HFF-Myc (cell line): Measurements from ENCODE around the gene ANK2.

Experiments
- DNase-seq: peaks from one replicate; pipeline ENCODE4 v3.0.0-alpha.2; 2011; ENCODE audit warnings: low read depth; ENCODE audit errors: extremely low read depth
- H3K4me3 ChIP-seq: replicated peaks from 2 replicates; pipeline ENCODE4 v1.5.1; 2011; ENCODE audit warnings: low read depth, mild to moderate bottlenecking, control low read depth, low read length
- CTCF ChIP-seq: IDR thresholded peaks from 2 replicates; pipeline ENCODE4 v1.5.1; 2012; ENCODE audit warnings: mild to moderate bottlenecking, low read depth, low read length, control low read depth; ENCODE audit errors: missing control alignments

Gene ANK2

GRCh38 chr4:113255628-113256027, 206.2 kb downstream of the ANK2 start:
- no peak overlapping the region for H3K4me3 ChIP-seq
- no peak for TF ChIP-seq CTCF
- DNase-seq, result no peak

- TF ChIP-seq CTCF, result no peak
These were observed 207.5 kb downstream of the ANK2 start for GRCh38 chr4:113256946-113257345.

GRCh38 chr4:113260688-113261087, 211.2 kb downstream of the ANK2 start:
- H3K4me3 ChIP-seq, result no peak overlapping the region
- no peak for DNase-seq
- TF ChIP-seq CTCF, result no peak

More at GRCh38 chr4:113256946-113257345, 207.5 kb downstream of the ANK2 start:
- no peak overlapping the region for H3K4me3 ChIP-seq
- peak; percentile 49 for DNase-seq

DNA sequence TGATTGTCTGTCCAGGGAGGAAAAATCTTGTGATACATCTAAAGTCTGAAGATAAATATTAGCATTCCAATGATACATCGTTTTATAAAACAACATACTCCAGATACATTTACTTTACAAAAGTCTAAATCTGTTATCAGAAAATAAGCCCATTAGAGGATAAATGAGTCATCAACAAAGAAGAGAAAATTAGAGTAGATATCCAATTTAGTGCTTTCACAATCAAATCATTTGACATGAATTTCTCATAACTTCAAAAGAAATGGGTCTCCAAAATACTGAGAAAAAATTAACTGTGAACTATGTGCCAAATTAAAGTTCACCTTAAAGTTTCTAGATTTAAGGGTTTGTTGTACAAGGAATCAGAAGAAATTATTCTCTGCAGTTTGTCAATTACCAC, 213.8 kb downstream of the ANK2 start:
- TF ChIP-seq CTCF, result no peak

DNA sequence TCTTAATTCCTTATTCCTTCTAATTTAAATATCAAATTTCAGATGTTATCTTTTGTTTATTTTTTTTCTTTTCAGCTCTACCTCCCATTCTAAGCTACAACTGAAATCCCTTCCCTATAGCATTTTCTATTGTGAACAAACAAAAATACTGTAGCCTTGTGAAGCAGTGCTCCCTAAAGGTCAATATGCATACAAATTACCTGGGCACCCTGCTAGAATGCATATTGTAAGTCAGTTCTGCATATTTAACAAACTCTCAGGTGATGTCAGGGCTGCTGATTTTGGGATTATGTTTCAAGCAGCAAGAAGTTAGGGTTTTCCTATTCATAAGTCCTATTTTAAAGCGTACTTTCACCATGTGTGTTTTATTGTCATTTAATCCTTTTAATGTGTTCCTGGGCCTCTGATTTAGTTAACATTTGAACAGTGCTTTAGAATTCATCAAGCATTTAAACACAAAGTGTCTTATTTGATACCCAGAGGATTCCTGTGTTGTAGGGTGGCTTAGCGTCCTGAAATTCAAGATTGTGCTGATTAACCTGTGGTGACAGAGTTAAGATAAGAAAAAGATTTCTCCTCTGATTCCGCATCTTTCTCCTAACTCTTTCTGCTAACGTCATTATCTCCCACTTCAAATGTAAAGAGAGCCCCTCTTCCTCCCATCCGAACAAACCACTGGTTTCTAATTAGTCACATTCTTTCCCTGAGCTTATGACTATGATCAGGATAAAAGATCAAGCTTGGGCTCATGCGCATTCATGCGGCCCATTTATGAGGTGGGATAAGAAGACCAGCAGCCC, 221.3 kb downstream of the ANK2 start:
- TF ChIP-seq CTCF, result no peak
- DNase-seq, result no peak
- H3K4me3 ChIP-seq, result no peak overlapping the region

More for the DNA sequence above, 213.8 kb downstream of the ANK2 start:
- no peak for DNase-seq
- H3K4me3 ChIP-seq, result no peak overlapping the region

GRCh38 chr4:113272523-113272922, 223.1 kb downstream of the ANK2 start:
- no peak for DNase-seq
- H3K4me3 ChIP-seq, result no peak overlapping the region
- no peak for TF ChIP-seq CTCF

GRCh38 chr4:113273721-113274220, 224.3 kb downstream of the ANK2 start:
- H3K4me3 ChIP-seq, result no peak overlapping the region
- no peak for DNase-seq
- TF ChIP-seq CTCF, result no peak
